RWPE2 (cell line): ENCODE data around the gene MLLT6.

Source experiments
- ATAC-seq: fragments of 200-7000 bp; cut with Tn5 transposase; 3 replicates; pipeline ENCODE4 v1.9.1; 2021; ENCODE audit warnings: low read depth
- DNase-seq: peaks from one replicate; pipeline ENCODE4 v3.0.0-alpha.2; 2020; ENCODE audit warnings: low spot score
- H3K27ac ChIP-seq: fragments of 450-650 bp; 2 replicates; pipeline ENCODE4 v1.5.1; 2017; ENCODE audit warnings: mild to moderate bottlenecking; ENCODE audit not compliant: poor library complexity, severe bottlenecking
- H3K27me3 ChIP-seq: fragments of 250-450 bp; sonication (Bioruptor Pico); 2 replicates; pipeline ENCODE4 v1.5.1; 2021; ENCODE audit warnings: mild to moderate bottlenecking, moderate library complexity; ENCODE audit not compliant: insufficient read depth, poor library complexity, severe bottlenecking
- H3K36me3 ChIP-seq: fragments of 250-450 bp; sonication (Bioruptor Pico); 2 replicates; pipeline ENCODE4 v1.5.1; 2020; ENCODE audit warnings: low read depth, mild to moderate bottlenecking, moderate library complexity
- H3K4me1 ChIP-seq: fragments of 250-450 bp; sonication (Bioruptor Pico); 2 replicates; pipeline ENCODE4 v1.5.1; 2021; ENCODE audit warnings: mild to moderate bottlenecking, moderate library complexity; ENCODE audit not compliant: insufficient read depth, poor library complexity, severe bottlenecking
- H3K4me3 ChIP-seq: fragments of 250-450 bp; sonication (Bioruptor Pico); 2 replicates; pipeline ENCODE4 v1.5.1; 2021; ENCODE audit warnings: mild to moderate bottlenecking, moderate library complexity; ENCODE audit not compliant: severe bottlenecking
- H3K9me3 ChIP-seq: fragments of 250-450 bp; sonication (Bioruptor Pico); 2 replicates; pipeline ENCODE4 v1.5.1; 2021; ENCODE audit warnings: mild to moderate bottlenecking, moderate library complexity; ENCODE audit not compliant: severe bottlenecking
- TF ChIP-seq, protein P1 (sequence below): fragments of 450-650 bp; IDR thresholded peaks from one replicate; pipeline ENCODE4 v1.5.1; 2017; ENCODE audit warnings: mild to moderate bottlenecking, moderate library complexity; ENCODE audit not compliant: poor library complexity, severe bottlenecking

MLLT6 gene

GRCh38 chr17:38751808-38752307 lies 46.8 kb downstream of the MLLT6 start:
- DNase-seq (no peak), ATAC-seq (peak; percentile 4; the same call in 2 of the 3 replicates)
- H3K36me3 ChIP-seq = peaks cover 31% of the 10 kb centered on the region
- no peaks in the 10 kb centered on the region for H3K27me3 ChIP-seq
- H3K9me3 ChIP-seq = no peaks in the 10 kb centered on the region
- peak overlapping the region; percentile 84 for H3K27ac ChIP-seq
- peak overlapping the region; percentile 84 for H3K4me3 ChIP-seq
- TF ChIP-seq, protein P1, sequence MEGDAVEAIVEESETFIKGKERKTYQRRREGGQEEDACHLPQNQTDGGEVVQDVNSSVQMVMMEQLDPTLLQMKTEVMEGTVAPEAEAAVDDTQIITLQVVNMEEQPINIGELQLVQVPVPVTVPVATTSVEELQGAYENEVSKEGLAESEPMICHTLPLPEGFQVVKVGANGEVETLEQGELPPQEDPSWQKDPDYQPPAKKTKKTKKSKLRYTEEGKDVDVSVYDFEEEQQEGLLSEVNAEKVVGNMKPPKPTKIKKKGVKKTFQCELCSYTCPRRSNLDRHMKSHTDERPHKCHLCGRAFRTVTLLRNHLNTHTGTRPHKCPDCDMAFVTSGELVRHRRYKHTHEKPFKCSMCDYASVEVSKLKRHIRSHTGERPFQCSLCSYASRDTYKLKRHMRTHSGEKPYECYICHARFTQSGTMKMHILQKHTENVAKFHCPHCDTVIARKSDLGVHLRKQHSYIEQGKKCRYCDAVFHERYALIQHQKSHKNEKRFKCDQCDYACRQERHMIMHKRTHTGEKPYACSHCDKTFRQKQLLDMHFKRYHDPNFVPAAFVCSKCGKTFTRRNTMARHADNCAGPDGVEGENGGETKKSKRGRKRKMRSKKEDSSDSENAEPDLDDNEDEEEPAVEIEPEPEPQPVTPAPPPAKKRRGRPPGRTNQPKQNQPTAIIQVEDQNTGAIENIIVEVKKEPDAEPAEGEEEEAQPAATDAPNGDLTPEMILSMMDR = no peak
- no peaks in the 10 kb centered on the region for H3K4me1 ChIP-seq

DNA sequence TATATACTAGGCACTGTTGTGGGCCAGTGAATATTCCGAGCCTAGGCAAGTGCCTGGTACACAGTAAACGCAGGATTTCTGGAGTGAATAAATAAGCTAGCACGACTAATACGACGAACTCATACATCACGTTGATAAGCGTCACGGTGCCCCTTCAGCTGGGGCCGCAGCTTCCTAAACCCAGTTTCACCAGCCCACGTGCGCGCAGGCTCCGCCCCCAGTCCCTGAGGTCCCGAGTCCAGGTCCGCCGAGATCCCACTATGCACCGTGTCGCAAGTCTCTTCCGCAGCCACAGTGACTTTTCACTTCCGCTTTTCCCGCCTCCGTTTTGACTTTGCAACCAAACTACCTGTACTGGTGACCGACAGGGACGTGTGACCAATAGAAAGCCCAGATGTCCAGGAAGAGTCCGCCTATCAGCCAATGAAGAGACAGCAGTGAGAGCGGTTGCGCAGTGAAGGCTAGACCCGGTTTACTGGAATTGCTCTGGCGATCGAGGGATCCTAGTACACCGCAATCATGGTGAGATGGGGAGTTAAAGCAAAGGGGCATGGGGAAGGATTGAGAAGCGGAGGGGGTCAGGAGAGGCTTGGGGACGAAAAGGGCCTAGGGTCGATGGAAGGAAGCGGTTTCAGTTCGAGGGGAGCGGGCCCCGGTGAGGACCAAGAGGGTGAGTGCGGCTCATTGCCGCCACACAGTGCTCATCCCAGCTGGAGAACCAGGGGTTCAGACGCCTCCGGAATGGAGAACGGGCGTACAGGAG lies 47.4 kb downstream of the MLLT6 start, which contains the start of gene PSMB3:
PSMB3 (plus strand) TSS at position 434 of the 763 bp plus-strand sequence; CDS start at position 520, 86 bp downstream.
- Histone ChIP-seq H3K4me3 (peak within 1 kb of the TSS; percentile 84), H3K9me3 (no peaks in the 10 kb centered on the region), H3K4me1 (no peaks in the 10 kb centered on the region), H3K36me3 (peaks cover 37% of the 10 kb centered on the region), H3K27ac (peak within 1 kb of the TSS; percentile 84), H3K27me3 (no peaks in the 10 kb centered on the region)
- ATAC-seq = peak; percentile 82
- TF ChIP-seq, protein P1 = no peak
- DNase-seq = peak; percentile 96

- Histone ChIP-seq H3K27me3 (no peaks in the 10 kb centered on the region), H3K4me3 (peak overlapping the region; percentile 84), H3K4me1 (no peaks in the 10 kb centered on the region), H3K27ac (peak overlapping the region; percentile 84), H3K9me3 (no peaks in the 10 kb centered on the region), H3K36me3 (peaks cover 43% of the 10 kb centered on the region)
- TF ChIP-seq, protein P1 = no peak
- ATAC-seq (no peak), DNase-seq (no peak)
Measured at GRCh38 chr17:38753071-38753506, 48.0 kb downstream of the MLLT6 start.

GRCh38 chr17:38761612-38762011 lies 56.5 kb downstream of the MLLT6 start:
- TF ChIP-seq, protein P1 = no peak
- no peaks in the 10 kb centered on the region for H3K4me1 ChIP-seq
- H3K27me3 ChIP-seq = no peaks in the 10 kb centered on the region
- no peak for DNase-seq
- H3K4me3 ChIP-seq = no peak overlapping the region
- no peaks in the 10 kb centered on the region for H3K9me3 ChIP-seq
- H3K36me3 ChIP-seq = peaks cover 90% of the 10 kb centered on the region
- no peak overlapping the region for H3K27ac ChIP-seq
- ATAC-seq = no peak

DNA sequence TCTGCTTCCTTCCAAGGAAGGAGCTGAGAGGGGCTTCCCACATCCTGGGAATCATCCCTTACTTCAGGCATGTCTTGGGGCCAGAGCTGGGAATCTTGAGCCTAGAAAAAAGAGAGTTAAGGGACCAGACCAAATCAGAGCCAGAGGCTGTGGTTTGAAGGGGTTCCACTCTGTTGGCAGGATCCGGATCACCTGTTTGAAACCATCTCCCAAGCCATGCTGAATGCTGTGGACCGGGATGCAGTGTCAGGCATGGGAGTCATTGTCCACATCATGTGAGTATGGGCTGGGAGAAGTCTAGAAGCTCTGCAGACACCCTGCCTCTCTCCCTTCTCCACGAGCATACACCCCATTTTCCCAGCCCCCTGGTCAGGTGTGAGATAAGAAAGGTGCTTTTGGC lies 57.2 kb downstream of the MLLT6 start:
- Histone ChIP-seq H3K36me3 (peaks cover 90% of the 10 kb centered on the region), H3K9me3 (no peaks in the 10 kb centered on the region), H3K27me3 (no peaks in the 10 kb centered on the region), H3K4me1 (no peaks in the 10 kb centered on the region), H3K27ac (no peak overlapping the region), H3K4me3 (no peak overlapping the region)
- TF ChIP-seq, protein P1 = no peak
- DNase-seq (no peak), ATAC-seq (no peak)
